Spleen (tissue), 11 donors: ENCODE results near the gene GGTLC1. TPM values are rescaled to one million over a fixed set of nuclear protein-coding genes. Genes with fewer than 3 reads are reported as not detected.

Experiments
- DNase-seq: peaks from one replicate; pipeline ENCODE4 v3.0.0-alpha.2; 2020
- H3K27ac ChIP-seq, 8 donors: fragments of 200-600 bp; sonication (generic) in 7 of 8; 1 replicate in 4 of 8; 2 replicates in 4 of 8; pipeline versions ENCODE4 v1.5.0 to v1.8.0; 2016 to 2021; ENCODE audit warnings: inconsistent platforms in 4 of 8, mild to moderate bottlenecking in 4 of 8, moderate library complexity in 1 of 8
- H3K27me3 ChIP-seq, 7 donors: fragments of 200-600 bp; sonication (generic) in 6 of 7; replicated peaks in 1 of 7; 1 replicate in 4 of 7; 2 replicates in 3 of 7; pipeline versions ENCODE4 v1.5.0 to v1.8.0; 2016 to 2021; ENCODE audit warnings: inconsistent platforms in 3 of 7, mild to moderate bottlenecking in 1 of 7
- H3K36me3 ChIP-seq, 6 donors: fragments of 200-600 bp; sonication (generic) in 5 of 6; 1 replicate in 4 of 6; 2 replicates in 2 of 6; pipeline versions ENCODE4 v1.5.0 to v1.8.0; 2016 to 2021; ENCODE audit warnings: inconsistent platforms in 2 of 6
- H3K4me1 ChIP-seq, 6 donors: fragments of 200-600 bp; sonication (generic) in 5 of 6; 1 replicate in 3 of 6; 2 replicates in 3 of 6; pipeline versions ENCODE4 v1.5.0 to v1.8.0; 2016 to 2021; ENCODE audit warnings: inconsistent platforms in 3 of 6
- H3K4me3 ChIP-seq, 8 donors: fragments of 200-600 bp; sonication (generic) in 7 of 8; 1 replicate in 4 of 8; 2 replicates in 4 of 8; pipeline versions ENCODE4 v1.5.0 to v1.8.0; 2016 to 2021; ENCODE audit warnings: inconsistent platforms in 4 of 8, mild to moderate bottlenecking in 4 of 8, moderate library complexity in 2 of 8
- H3K9me3 ChIP-seq, 8 donors: fragments of 200-600 bp; sonication (generic) in 7 of 8; 1 replicate in 4 of 8; 2 replicates in 4 of 8; pipeline versions ENCODE4 v1.5.0 to v1.8.0; 2016 to 2021; ENCODE audit warnings: inconsistent platforms in 4 of 8
- POLR2A ChIP-seq, 3 donors: fragments of 450-650 bp; IDR thresholded peaks; one replicate each; pipeline ENCODE4 v1.5.1; 2017; ENCODE audit warnings: antibody characterized with exemption in 3 of 3, mild to moderate bottlenecking in 1 of 3
- POLR2AphosphoS5 ChIP-seq, 3 donors: sonication (generic); formaldehyde crosslinking; IDR thresholded peaks; one replicate each; pipeline ENCODE4 v1.5.1; 2017; ENCODE audit warnings: antibody characterized with exemption in 3 of 3
- WGBS, 5 donors: extraction: QIAGEN DNeasy Blood & Tissue Kit in 3 of 5; methylation state at CpG; one replicate each; pipeline versions ENCODE4 v1.1.5 to v1.1.7; 2013 to 2018; 5-methylcytosine and 5-hydroxymethylcytosine counted together
- intact Hi-C: fragments of 100-400 bp; cut with DNase I; formaldehyde crosslinking; loops from one replicate; pipeline ENCODE4 v1.15.0; 2023; ENCODE audit warnings: low total_unique reads
- polyA plus RNA-seq, 3 donors: library from polyadenylated mRNA; stranded (reverse); fragments of 200-250 nt; gene quantifications; one replicate each; pipeline ENCODE4 v1.2.1, GENCODE V29; 2013
- total RNA-seq, 7 donors: library from RNA; depleted of rRNA in 3 of 7; stranded (reverse); fragments of >200 nt in 3 of 7; fragmentation: NEBNext Ultra II Directional in 4 of 7; extraction: Animal tissue kit (Norgen Biotek cat#: 25700) in 4 of 7; gene quantifications; one replicate each; pipeline versions ENCODE4 v1.1.0 to v1.2.1, GENCODE V29; 2016 to 2021
- TF ChIP-seq, protein P1 (sequence below), 11 experiments: fragments of 200-600 bp in 7 of 11; fragments of 450-650 bp in 4 of 11; sonication (generic) in 4 of 11; IDR thresholded peaks in 8 of 11; conservative IDR thresholded peaks in 3 of 11; 1 replicate in 7 of 11; 2 replicates in 4 of 11; pipeline versions ENCODE4 v1.4.0 to v1.8.0; 2016 to 2021; ENCODE audit warnings: antibody characterized with exemption in 11 of 11, inconsistent platforms in 4 of 11, mild to moderate bottlenecking in 1 of 11
- donor health status: healthy with polysubstance abuse.
- donor health status: DM: no; HTN: no; CAD: no; lungs with moderate emphysema.
- donor health status: DM: no; HTN: no; CAD: no.
- donor health status: Bipolar disorder and iron deficiency.
- donor health status: healthy.
- donor health status: DM: no; HTN: no; CAD: no.
- donor health status: DM: yes; HTN: yes; CAD: no.

Gene GGTLC1
- total and polyA plus RNA-seq, 10 donors: not detected

DNA sequence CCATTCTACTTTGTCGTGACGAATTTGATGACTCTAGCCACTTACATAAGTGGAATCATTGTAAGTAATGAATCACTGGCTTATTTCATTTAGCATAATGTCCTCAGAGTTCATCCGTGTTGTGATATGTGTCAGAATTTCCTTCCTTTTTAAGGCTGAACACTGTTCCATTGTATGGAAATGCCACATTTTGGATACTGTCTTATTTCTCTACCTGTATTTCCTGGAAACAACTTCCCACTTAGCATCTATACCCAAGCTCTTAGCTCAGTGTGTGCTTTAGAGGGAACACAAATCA lies 28.8 kb upstream of the GGTLC1 start:
- Histone ChIP-seq H3K27me3 (peaks cover 0 to 13% (median 0%) of the 10 kb centered on the region in 7 donors), H3K9me3 (no peaks in the 10 kb centered on the region), H3K27ac (no peak overlapping the region), H3K36me3 (no peaks in the 10 kb centered on the region), H3K4me1 (no peaks in the 10 kb centered on the region), H3K4me3 (no peak overlapping the region)
- 38 to 54% (median 46%) methylated on average over 3 of the region's 3 CpGs for WGBS, 5 donors
- TF ChIP-seq, protein P1, sequence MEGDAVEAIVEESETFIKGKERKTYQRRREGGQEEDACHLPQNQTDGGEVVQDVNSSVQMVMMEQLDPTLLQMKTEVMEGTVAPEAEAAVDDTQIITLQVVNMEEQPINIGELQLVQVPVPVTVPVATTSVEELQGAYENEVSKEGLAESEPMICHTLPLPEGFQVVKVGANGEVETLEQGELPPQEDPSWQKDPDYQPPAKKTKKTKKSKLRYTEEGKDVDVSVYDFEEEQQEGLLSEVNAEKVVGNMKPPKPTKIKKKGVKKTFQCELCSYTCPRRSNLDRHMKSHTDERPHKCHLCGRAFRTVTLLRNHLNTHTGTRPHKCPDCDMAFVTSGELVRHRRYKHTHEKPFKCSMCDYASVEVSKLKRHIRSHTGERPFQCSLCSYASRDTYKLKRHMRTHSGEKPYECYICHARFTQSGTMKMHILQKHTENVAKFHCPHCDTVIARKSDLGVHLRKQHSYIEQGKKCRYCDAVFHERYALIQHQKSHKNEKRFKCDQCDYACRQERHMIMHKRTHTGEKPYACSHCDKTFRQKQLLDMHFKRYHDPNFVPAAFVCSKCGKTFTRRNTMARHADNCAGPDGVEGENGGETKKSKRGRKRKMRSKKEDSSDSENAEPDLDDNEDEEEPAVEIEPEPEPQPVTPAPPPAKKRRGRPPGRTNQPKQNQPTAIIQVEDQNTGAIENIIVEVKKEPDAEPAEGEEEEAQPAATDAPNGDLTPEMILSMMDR (IDR thresholded peaks at IDR 0.05 in 8 of 11, conservative IDR thresholded peaks at IDR 0.05 in 3 of 11): no peak
- TF ChIP-seq POLR2A (IDR thresholded peaks at IDR 0.05) (no peak), POLR2AphosphoS5 (IDR thresholded peaks at IDR 0.05) (no peak)
- no peak for DNase-seq
- intact Hi-C loops: no loop called here

DNA sequence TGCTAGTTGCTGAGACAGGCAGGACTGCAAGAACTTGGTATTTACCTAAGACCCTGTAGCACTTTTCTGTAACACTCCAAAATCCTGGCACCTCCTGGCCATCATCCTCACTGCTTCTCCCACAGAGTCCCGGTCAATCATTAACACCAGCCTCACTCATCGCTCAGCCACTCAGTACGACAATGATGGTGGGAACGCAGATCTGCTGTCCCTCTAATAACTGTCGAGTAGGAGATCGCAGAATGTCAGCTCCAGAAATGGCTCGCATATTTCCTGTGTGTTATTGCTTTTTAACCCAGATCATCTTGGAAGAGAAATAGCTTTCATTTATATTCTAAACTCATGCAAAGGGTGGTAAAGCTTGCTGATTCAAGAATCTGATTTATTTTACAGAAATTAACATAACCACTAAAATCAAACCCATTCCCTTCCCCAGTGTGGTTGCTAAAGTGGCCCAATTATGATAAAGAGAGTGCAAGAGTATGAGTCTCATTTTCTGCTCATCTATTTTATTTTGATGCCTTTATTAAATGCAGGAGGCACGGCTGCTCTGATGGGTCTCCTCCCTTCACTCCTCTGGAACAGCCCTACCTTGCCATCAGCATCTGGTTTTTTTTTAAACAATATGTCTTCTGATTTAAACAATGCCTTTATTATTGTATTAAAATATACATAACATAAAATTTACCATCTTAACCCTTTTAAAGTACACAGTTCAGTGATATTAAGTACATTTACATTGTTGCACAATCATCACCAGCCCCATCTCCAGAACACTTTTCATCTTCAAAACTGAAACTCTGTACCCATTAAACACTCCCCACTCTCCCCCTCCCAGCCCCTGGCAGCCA lies 28.3 kb upstream of the GGTLC1 start:
- Histone ChIP-seq H3K36me3 (no peaks in the 10 kb centered on the region), H3K9me3 (no peaks in the 10 kb centered on the region), H3K27ac (no peak overlapping the region), H3K4me1 (no peaks in the 10 kb centered on the region), H3K27me3 (peaks cover 0 to 13% (median 0%) of the 10 kb centered on the region in 7 donors), H3K4me3 (no peak overlapping the region)
- DNase-seq: no peak
- intact Hi-C loops: no loop called here
- TF ChIP-seq, protein P1 (IDR thresholded peaks at IDR 0.05 in 8 of 11, conservative IDR thresholded peaks at IDR 0.05 in 3 of 11): no peak
- TF ChIP-seq POLR2A (IDR thresholded peaks at IDR 0.05) (no peak), POLR2AphosphoS5 (IDR thresholded peaks at IDR 0.05) (no peak)
- WGBS, 5 donors: 80 to 87% (median 84%) methylated on average over 8 of the region's 8 CpGs

DNA sequence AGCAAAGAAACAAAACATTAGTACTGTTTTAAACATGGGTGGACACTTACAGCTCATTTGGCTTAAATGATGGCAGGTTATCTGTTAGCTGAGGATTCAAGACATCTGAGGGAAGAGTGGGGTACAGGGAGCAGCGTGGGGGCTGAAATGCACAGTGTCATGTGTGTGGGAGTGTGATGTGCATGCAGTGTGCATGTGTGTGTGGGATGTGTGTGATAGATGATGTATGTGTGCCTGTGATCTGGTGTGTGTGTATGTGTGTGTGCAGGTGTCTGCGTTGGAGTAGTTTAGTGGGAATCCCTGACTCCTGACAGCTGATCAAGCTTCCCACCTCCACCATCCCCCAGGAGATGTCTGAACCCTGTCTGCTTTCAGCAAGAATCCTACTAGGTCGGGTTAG lies 25.4 kb upstream of the GGTLC1 start:
- H3K36me3 ChIP-seq: no peaks in the 10 kb centered on the region
- WGBS, 5 donors: 68 to 90% (median 83%) methylated on average over 3 of the region's 3 CpGs

DNA sequence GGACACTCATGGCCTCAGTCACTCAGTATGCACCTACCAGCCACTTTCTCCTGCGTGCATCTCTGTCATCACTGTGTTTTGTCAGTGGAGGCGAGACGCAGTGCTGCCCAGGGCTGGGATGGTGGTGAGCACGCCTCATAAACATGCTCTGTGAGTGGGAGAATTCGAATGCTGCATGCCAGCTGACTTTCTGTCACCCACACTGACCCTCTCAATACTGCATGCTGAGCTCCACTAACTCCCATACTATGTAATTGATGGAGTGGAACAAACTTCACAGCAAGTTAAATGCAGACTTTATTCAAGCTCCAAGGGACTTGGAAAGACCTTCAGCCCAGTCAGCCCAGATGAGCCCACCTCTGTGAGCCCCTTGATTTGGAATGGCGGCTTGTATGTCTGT lies 22.7 kb upstream of the GGTLC1 start:
- Histone ChIP-seq H3K9me3 (no peaks in the 10 kb centered on the region), H3K4me1 (no peaks in the 10 kb centered on the region), H3K36me3 (no peaks in the 10 kb centered on the region), H3K27me3 (peaks cover 0 to 3% (median 0%) of the 10 kb centered on the region in 7 donors), H3K27ac (no peak overlapping the region), H3K4me3 (no peak overlapping the region)
- WGBS, 5 donors: 85 to 87% (median 86%) methylated on average over 6 of the region's 6 CpGs
- no peak for DNase-seq
- intact Hi-C loops: no loop called here
- TF ChIP-seq, protein P1 (IDR thresholded peaks at IDR 0.05 in 8 of 11, conservative IDR thresholded peaks at IDR 0.05 in 3 of 11): no peak
- TF ChIP-seq POLR2AphosphoS5 (IDR thresholded peaks at IDR 0.05) (no peak), POLR2A (IDR thresholded peaks at IDR 0.05) (no peak)

More for the DNA sequence above, 25.4 kb upstream of the GGTLC1 start:
- no peak for TF ChIP-seq POLR2A (IDR thresholded peaks at IDR 0.05)
- TF ChIP-seq POLR2AphosphoS5 (IDR thresholded peaks at IDR 0.05): no peak
- TF ChIP-seq, protein P1 (IDR thresholded peaks at IDR 0.05 in 8 of 11, conservative IDR thresholded peaks at IDR 0.05 in 3 of 11): no peak
- no peak overlapping the region for H3K27ac ChIP-seq
- H3K27me3 ChIP-seq: peaks cover 0 to 12% (median 0%) of the 10 kb centered on the region in 7 donors
- H3K9me3 ChIP-seq: no peaks in the 10 kb centered on the region
- H3K4me3 ChIP-seq: no peak overlapping the region
- intact Hi-C loops: no loop called here
- no peaks in the 10 kb centered on the region for H3K4me1 ChIP-seq
- no peak for DNase-seq
